HepG2 (cell line): ENCODE results near the gene LSM12. TPM values are rescaled to one million over a fixed set of nuclear protein-coding genes. Genes with fewer than 3 reads are reported as not detected.
A peak's percentile ranks its signal among the peaks of the same experiment; 100 is the strongest.

Experiments used
- ARID4A ChIP-seq: sonication (generic); formaldehyde crosslinking; IDR thresholded peaks from 2 replicates; pipeline ENCODE4 v1.5.0; 2020; ENCODE audit warnings: mild to moderate bottlenecking, missing genetic modification reagents, borderline replicate concordance
- ELK4 ChIP-seq: sonication (generic); formaldehyde crosslinking; IDR thresholded peaks from 2 replicates; pipeline ENCODE4 v1.9.0; 2021; ENCODE audit warnings: missing genetic modification reagents, borderline replicate concordance
- FUBP1 ChIP-seq: sonication (generic); formaldehyde crosslinking; IDR thresholded peaks from 2 replicates; pipeline ENCODE4 v1.5.1; 2020; ENCODE audit warnings: missing genetic modification reagents, mild to moderate bottlenecking, borderline replicate concordance
- NKX3-1 ChIP-seq: sonication (generic); formaldehyde crosslinking; IDR thresholded peaks from 2 replicates; pipeline ENCODE4 v1.5.0; 2020; ENCODE audit warnings: missing genetic modification reagents
- PPARG ChIP-seq: conservative IDR thresholded peaks from 2 replicates; pipeline ENCODE4 v1.6.1; 2016; ENCODE audit warnings: missing biosample characterization, missing genetic modification reagents
- ZFP82 ChIP-seq: sonication (generic); formaldehyde crosslinking; IDR thresholded peaks from 2 replicates; pipeline ENCODE4 v1.5.1; 2020; ENCODE audit warnings: mild to moderate bottlenecking, missing genetic modification reagents, borderline replicate concordance
- ZFY ChIP-seq: sonication (generic); formaldehyde crosslinking; IDR thresholded peaks from 2 replicates; pipeline ENCODE4 v1.4.0; 2020; ENCODE audit warnings: missing genetic modification reagents
- ZNF30 ChIP-seq: sonication (generic); formaldehyde crosslinking; IDR thresholded peaks from 2 replicates; pipeline ENCODE4 v1.5.0; 2020; ENCODE audit warnings: mild to moderate bottlenecking, missing genetic modification reagents
- ZNF337 ChIP-seq: sonication (generic); formaldehyde crosslinking; IDR thresholded peaks from 2 replicates; pipeline ENCODE4 v1.5.1; 2020; ENCODE audit warnings: missing genetic modification reagents, low read depth, mild to moderate bottlenecking, borderline replicate concordance
- ZNF34 ChIP-seq: sonication (generic); formaldehyde crosslinking; IDR thresholded peaks from 2 replicates; pipeline ENCODE4 v1.4.0; 2020; ENCODE audit warnings: mild to moderate bottlenecking, missing genetic modification reagents, borderline replicate concordance
- ZNF430 ChIP-seq: sonication (generic); formaldehyde crosslinking; IDR thresholded peaks from 2 replicates; pipeline ENCODE4 v1.9.0; 2021; ENCODE audit warnings: mild to moderate bottlenecking, missing genetic modification reagents
- ZNF496 ChIP-seq: sonication (generic); formaldehyde crosslinking; IDR thresholded peaks from 2 replicates; pipeline ENCODE4 v1.8.1; 2023; ENCODE audit warnings: mild to moderate bottlenecking, moderate library complexity, missing genetic modification reagents; ENCODE audit not compliant: insufficient replicate concordance
- ZNF740 ChIP-seq: sonication (generic); formaldehyde crosslinking; IDR thresholded peaks from 2 replicates; pipeline ENCODE4 v1.4.0; 2020; ENCODE audit warnings: missing genetic modification reagents
- polyA plus RNA-seq, 8 experiments: library from polyadenylated mRNA; depleted of rRNA in 3 of 8; stranded (reverse) in 7 of 8; unstranded in 1 of 8; fragments of >200 nt; fragmentation: Illumina TruSeq in 4 of 8; extraction: Trizol in 4 of 8; gene quantifications; 2 replicates each; pipeline versions ENCODE4 v1.2.1 to v1.2.3, GENCODE V29; 2011 to 2016; ENCODE audit warnings: low read depth in 4 of 8, missing spikeins in 1 of 8, mixed read lengths in 1 of 8; ENCODE audit not compliant: insufficient read depth in 1 of 8
- total RNA-seq, 5 experiments: library from RNA; depleted of rRNA; stranded (reverse); fragments of >200 nt; fragmentation: Illumina TruSeq; extraction: Trizol; gene quantifications; 2 replicates each; pipeline ENCODE4 v1.2.3, GENCODE V29; 2016; ENCODE audit warnings: low read depth in 1 of 5
- TF ChIP-seq, protein P1 (sequence below): IDR thresholded peaks from 2 replicates; pipeline ENCODE4 v1.6.1; 2012; ENCODE audit warnings: low read length, improper control_type of control experiment
- TF ChIP-seq, protein P2 (sequence below): sonication (generic); formaldehyde crosslinking; IDR thresholded peaks from 2 replicates; pipeline ENCODE4 v1.4.0; 2020; ENCODE audit warnings: missing genetic modification reagents

Gene LSM12
- total and polyA plus RNA-seq, 2 of the 13 experiments (the other 11 are each of a cell fraction or from before 2014, with no cell fraction given), result 52.8 to 55.7 TPM

- TF ChIP-seq ARID4A, result peak; percentile 50; the same call in 1 of the 2 replicates
- no peak for TF ChIP-seq ZNF740 (CRISPR knock-in tag)
- TF ChIP-seq ZFP82, result no peak
- TF ChIP-seq ZNF34, result no peak
- TF ChIP-seq, protein P1, sequence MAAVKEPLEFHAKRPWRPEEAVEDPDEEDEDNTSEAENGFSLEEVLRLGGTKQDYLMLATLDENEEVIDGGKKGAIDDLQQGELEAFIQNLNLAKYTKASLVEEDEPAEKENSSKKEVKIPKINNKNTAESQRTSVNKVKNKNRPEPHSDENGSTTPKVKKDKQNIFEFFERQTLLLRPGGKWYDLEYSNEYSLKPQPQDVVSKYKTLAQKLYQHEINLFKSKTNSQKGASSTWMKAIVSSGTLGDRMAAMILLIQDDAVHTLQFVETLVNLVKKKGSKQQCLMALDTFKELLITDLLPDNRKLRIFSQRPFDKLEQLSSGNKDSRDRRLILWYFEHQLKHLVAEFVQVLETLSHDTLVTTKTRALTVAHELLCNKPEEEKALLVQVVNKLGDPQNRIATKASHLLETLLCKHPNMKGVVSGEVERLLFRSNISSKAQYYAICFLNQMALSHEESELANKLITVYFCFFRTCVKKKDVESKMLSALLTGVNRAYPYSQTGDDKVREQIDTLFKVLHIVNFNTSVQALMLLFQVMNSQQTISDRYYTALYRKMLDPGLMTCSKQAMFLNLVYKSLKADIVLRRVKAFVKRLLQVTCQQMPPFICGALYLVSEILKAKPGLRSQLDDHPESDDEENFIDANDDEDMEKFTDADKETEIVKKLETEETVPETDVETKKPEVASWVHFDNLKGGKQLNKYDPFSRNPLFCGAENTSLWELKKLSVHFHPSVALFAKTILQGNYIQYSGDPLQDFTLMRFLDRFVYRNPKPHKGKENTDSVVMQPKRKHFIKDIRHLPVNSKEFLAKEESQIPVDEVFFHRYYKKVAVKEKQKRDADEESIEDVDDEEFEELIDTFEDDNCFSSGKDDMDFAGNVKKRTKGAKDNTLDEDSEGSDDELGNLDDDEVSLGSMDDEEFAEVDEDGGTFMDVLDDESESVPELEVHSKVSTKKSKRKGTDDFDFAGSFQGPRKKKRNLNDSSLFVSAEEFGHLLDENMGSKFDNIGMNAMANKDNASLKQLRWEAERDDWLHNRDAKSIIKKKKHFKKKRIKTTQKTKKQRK, result no peak
- no peak for TF ChIP-seq ZNF496 (CRISPR knock-in tag)
- no peak; the same call in 1 of the 2 replicates for TF ChIP-seq PPARG (CRISPR knock-in tag)
- TF ChIP-seq ZNF430 (CRISPR knock-in tag), result no peak
- no peak for TF ChIP-seq ZNF337
- no peak for TF ChIP-seq FUBP1 (CRISPR knock-in tag)
- TF ChIP-seq, protein P2, sequence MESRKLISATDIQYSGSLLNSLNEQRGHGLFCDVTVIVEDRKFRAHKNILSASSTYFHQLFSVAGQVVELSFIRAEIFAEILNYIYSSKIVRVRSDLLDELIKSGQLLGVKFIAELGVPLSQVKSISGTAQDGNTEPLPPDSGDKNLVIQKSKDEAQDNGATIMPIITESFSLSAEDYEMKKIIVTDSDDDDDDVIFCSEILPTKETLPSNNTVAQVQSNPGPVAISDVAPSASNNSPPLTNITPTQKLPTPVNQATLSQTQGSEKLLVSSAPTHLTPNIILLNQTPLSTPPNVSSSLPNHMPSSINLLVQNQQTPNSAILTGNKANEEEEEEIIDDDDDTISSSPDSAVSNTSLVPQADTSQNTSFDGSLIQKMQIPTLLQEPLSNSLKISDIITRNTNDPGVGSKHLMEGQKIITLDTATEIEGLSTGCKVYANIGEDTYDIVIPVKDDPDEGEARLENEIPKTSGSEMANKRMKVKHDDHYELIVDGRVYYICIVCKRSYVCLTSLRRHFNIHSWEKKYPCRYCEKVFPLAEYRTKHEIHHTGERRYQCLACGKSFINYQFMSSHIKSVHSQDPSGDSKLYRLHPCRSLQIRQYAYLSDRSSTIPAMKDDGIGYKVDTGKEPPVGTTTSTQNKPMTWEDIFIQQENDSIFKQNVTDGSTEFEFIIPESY (CRISPR knock-in tag), result peak; percentile 30; the same call in 1 of the 2 replicates
- TF ChIP-seq ZFY (CRISPR knock-in tag), result no peak
- TF ChIP-seq ZNF30 (CRISPR knock-in tag), result no peak
- TF ChIP-seq NKX3-1, result no peak
- no peak for TF ChIP-seq ELK4
Observed at GRCh38 chr17:44002141-44002848, 64.2 kb downstream of the LSM12 start (continued).
